ENCODE data around the gene TFEB.

The TFEB gene

DNA sequence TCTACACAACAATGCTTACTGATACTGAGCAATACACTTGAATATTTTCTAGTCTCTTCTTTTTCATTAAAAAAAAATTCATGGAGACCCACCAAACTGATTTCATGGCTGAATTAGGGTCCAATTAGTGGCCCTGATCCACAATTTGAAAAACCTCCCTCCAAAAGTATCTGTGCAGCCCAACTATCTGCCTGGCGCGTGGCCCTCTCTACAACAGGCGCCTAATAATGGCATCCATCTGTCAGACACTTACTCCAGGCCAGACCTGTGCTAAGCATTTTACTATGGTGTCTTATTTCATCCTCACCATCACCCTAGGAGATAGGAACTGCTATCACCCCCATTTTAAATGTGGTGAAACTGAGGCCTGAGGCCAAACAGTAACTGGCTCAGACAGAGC, 14.0 kb downstream of the TFEB start:
- no peak for DNase-seq

- DNase-seq = no peak
These were observed 14.6 kb downstream of the TFEB start for GRCh38 chr6:41720783-41721182.

DNA sequence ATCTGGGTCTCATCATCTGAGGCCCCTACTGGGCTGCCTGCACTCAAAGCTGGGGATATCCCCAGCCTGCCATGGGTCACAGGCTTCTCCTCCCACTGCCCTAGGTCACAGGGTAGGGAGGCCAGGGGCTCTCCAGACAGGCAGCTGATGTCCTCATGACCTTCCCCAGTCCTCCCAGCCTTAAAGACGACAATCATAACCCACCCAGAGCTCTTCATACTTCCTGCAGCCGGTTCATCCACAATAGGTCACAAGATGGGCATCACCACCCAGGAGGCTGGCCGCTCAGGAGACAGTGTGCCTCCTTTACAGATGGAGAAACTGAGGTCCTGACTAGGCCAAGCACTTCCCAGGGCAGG, 15.2 kb downstream of the TFEB start:
- no peak for DNase-seq

GRCh38 chr6:41719436-41720261, 15.8 kb downstream of the TFEB start:
- DNase-seq = no peak

DNA sequence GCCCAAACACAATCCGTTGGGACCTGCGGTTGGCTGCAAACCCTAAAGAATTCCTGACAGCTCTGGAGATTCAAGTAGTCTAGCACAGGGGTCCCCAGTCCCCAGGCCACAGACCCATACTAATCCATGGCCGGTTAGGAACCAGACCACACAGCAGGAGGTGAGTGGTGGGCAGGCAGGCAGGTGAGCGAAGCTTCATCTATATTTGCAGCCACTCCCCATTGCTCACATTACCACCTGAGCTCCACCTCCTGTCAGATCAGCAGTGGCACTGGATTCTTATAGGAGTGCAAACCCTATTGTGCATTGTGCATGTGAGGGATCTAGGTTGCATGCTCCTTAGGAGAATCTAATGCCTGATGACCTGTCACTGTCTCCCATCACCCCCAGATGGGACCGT, 16.6 kb downstream of the TFEB start:
- DNase-seq = no peak

DNA sequence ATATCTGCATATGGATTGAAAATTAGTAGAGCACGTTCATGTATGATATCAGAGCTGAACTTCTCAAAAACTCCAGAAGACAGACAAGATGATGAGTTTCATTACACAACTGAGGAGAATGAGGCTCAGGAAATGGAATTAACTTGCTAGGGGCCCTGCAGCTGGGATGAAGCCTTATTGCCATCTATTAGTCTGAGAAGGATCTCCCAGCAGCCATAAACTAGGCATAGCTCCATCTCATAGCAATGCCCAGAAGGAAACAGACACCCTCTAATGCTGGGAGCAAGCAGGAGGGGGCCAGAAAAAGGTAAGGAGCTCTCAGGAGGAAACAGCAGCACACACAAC, 18.0 kb downstream of the TFEB start:
- no peak for DNase-seq

DNA sequence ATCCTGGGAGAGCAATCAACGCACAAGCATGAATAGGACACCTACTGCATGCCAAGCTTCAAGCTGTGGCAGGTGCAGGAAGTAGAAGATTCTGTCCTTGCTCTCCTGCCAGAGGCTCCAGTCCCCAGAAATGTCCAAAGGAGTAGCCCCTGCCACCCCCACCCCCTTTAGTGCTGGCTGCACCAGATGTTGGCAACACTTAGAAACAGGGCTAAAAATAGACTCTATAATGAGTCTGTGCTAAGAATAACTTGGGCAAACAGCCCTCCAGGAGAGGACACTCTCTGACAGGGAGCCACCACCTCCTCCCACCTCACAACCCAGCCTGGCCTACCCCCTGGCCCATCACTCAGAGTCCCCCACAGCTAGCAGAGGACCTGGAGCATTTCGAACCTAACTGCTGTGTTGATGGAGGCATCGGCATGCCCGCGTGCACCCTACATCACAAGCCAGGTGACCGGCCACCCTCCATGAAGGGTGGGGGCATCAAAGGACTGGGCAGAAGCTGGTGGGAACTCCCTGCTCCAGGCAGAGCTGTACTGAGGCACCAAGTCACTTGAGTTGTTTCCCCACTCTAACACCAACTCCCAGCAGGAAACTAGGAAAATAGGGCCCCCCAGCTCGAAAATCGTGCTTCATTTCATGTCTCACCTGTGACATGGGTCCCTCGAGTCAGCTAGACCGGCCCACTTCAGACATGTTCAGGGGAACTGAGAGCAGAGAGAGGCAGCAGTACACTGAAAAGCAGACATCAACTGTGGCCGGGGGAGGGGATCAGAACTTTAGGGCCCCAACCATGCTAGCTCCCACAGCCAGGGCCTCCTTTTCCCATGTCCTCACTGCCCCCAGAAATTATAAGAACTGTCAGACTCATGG, 18.7 kb downstream of the TFEB start:
- no peak for DNase-seq

DNA sequence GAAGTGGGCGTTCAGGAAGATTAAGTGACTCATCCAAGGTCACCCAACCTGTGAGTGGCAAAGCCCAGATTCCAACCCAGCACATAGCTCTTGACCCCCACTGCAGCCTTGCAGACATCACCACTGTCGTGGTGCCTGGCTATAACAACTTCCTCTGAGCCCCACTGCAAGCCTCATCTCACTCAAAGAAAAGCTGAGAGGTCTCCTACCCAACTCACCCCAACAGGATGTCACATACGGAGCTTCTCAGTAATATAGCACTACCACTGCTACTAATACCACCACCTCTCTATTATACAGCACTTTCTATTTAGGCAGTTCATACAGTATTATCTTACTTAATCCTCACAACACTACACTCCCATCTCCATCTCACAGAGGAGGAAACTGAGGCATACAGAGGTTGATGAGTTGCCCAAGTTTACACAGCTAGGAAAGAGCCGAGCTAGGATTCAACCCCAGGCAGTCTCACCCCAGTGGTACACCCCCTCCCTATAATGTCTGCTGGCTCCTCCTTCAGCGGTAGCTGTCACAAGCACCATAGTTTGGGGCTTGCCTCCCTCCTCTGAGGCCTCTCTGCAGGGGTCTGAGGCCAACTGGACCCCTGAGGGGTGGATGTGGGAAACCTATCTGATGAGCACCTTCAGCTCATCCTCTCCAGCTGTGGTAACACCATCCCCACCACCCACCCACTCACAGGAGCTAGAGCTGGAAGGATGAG, 19.5 kb downstream of the TFEB start:
- DNase-seq = no peak

- no peak for DNase-seq
These were observed 20.7 kb downstream of the TFEB start for GRCh38 chr6:41714556-41715273.

DNA sequence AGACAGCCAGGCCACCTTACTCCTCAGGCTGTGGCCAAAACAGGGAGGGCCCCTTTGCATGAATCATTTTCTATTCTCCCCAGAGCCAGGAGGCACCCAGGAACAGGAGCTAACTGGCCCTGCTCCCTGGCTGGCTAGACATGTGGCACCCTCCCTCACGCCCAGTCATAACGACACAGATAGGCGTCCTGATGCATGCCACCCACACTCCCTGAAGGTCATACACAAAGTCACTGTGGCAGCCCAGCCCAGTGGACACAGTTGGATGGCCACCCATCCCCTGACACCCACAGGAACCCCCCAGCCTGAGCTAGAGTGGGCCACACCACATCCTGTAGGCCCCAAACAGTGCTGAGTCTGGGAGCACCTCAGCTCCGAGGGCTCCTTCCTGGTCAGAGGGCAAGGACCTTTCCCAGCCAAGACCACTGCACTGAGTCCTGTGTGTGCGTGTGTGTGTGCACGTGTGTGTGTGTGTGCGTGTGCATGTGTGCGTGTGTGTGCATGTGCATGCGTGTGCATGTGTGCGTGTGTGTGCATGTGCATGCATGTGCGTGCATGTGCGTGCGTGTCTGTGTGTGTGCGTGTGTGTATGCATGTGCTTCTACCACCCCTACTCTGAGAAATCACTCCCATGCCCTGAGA, 21.6 kb downstream of the TFEB start:
- DNase-seq = no peak

DNA sequence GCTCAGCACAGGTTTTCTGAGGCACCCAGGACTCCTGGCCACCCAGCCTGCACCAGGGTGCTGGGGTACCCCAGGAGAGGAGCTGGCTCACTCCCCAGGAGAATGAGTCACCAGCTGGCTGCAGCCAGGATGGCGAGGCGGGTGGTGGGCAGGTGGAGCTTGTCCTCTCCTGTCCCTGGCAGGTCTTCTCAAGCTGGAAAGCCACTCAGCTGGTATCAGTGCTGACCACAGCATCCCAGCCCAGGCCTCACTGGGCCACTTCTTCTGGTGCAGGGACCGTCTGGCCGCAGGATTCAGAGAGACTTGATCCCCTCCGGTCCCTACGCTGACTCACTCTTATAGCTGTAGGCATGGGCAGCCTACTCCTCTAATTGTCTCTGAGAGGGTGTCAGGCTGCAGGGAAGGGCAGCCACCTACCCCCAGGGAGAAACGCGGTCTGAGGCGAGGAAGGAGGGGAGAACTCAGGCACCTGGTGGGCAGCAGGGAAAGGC, 22.2 kb downstream of the TFEB start:
- no peak for DNase-seq

GRCh38 chr6:41712651-41713103, 22.7 kb downstream of the TFEB start:
- DNase-seq = no peak

DNA sequence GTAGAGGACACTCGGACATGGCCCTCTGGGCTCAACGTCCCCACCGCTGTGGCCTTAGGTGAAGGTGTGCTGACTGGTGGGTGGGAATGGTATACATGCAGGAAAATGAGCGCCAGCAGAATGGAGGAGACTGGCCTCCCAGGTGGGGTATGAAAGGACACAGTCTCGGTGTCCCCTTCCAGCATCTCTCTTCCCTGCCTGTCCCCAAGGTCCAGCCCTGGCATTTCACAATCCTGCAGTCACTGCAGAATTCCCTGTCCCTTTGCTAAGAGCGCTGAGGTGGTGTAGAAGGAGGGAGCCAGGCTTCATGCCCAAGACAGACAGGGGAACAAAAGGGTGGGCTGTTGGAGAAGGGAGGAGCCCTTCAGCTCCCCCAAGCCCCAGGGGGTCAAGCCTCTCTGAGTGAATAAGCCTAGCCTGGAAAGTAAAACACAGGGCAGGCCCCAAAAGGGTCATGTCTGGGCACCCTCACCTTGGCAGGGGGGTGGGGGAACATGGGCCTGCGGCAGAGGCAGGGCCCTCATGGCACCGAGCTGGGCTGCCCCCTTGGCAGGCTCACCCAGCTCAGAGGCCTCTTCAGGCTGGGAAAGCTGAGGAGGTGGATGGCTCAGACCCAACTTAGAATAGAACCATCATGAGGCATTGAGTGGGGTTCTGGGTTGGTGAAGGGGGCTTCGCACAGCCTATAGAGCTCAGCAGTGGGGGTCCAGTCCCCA, 23.9 kb downstream of the TFEB start:
- no peak for DNase-seq

GRCh38 chr6:41709375-41709774, 26.0 kb downstream of the TFEB start:
- DNase-seq = no peak

- DNase-seq = no peak
These were observed 26.6 kb downstream of the TFEB start for GRCh38 chr6:41708856-41709255.

- peak; percentile 29 for DNase-seq
These were observed 27.7 kb downstream of the TFEB start for GRCh38 chr6:41707565-41708200.

GRCh38 chr6:41706876-41707564, 28.4 kb downstream of the TFEB start:
- DNase-seq = no peak

GRCh38 chr6:41705996-41706835, 29.2 kb downstream of the TFEB start:
- peak; percentile 62 for DNase-seq

DNA sequence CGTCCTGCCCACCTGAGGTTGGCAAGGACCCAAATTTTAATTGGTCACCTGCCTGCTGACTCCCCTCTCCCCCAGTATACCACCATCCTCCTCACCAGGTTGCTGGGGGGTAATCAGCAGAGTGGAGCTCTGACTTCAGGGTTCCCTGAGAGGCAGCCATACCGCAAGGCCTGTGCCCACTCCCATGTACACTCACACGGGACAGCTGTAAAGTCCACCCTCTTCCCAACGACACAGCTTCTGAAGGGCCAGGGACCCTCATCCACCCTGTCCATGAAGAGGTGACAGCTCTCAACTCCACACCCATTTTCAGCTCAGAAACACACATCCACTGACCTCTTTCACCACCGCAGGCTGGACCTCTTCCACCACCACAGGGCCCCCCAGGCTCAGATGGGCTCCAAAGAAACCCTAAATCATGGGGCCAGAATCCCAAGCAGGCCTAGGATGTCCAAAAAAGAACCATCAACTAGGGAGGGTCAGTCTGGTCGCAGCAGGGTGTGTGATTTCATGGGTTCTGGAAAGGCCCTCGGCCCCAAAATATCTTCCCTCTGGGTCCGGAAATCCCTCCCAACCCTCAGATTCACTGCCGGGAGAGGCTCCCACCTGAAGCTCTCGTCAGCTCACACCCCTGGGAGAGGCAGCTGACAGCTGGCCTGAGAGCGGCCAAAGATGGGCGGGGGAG, 30.0 kb downstream of the TFEB start:
- no peak for DNase-seq
